ENCODE results near the gene WDR37. TPM values are rescaled to one million over a fixed set of nuclear protein-coding genes. Genes with fewer than 3 reads are reported as not detected.
A peak's percentile ranks its signal among the peaks of the same experiment; 100 is the strongest.

WDR37 gene
- total RNA-seq, 4 donors from 2014 or later, result 9.4 to 18.9 (median 11.9) TPM

DNA sequence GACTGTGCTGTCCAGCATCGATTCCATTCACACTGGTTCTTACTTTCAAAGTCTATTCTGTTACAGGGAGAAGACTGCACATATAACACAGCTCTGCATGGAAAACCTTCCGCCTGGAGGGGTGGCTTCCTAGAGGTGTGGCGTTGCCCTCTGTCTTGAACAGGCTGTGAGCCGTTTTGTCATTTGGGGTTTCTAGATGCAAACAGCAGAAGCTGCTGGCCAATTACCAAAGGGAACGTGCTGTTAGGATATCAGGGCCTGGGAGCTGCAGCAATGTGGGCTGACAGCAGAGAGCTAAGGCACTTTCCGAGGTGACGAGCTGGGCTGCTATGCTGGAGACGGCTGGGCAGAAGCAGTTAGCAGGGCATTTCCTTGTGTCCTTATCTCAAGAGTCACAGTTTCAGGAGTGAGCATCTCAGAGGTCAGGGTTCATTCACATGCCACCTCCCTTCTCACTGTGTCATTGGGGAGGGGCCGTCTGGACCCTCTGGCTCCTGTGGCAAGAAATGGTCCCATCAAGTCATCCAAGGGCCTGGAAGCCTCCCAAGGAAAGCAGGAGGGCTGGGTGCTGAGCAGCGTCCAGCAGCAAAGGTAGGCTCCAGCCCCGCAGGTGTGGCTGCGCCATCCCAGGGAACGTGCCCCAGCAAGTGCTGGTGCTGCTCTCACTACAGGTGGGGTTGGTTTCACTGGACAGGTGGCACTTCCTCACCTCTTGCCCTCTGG is 106.5 kb downstream of the WDR37 start:
- 66 to 75% methylated on average over 12 to 13 of the region's 13 CpGs for WGBS, 2 donors
- no peak overlapping the region for H3K4me3 ChIP-seq (ENCODE audit: low read depth, poor library complexity, severe bottlenecking)
- no peak for TF ChIP-seq POLR2A (IDR thresholded peaks at IDR 0.05)
- peak in 1 of 2 donors; percentile 68 for DNase-seq (ENCODE audit: low spot score in 2 of 2)
- intact Hi-C loops (cut with DNase I; ENCODE audit: low total_unique reads), result no loop called here

DNA sequence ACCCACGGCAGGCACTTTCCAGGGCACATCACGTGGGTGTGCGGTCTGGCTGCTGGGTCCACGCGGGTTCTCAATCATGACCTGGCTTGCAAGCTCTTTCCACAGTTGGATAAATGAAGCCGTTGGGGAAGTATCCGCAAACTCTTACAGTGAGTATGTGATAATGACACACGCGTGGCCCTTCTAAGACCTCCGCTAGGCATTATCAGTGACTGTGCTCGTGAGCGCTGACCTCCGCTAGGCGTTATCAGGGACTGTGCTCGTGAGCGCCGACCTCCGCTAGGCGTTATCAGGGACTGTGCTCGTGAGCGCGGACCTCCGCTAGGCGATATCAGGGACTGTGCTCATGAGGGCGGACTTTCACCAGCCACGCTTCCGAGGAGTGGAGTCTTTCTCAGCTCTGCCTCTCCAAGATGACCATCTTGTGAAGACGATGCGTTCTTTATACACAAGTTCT is 107.0 kb downstream of the WDR37 start:
- intact Hi-C loops (cut with DNase I; ENCODE audit: low total_unique reads), result no loop called here
- WGBS, 2 donors, result 89 to 90% methylated on average over 29 of the region's 29 CpGs
- TF ChIP-seq, protein P1, sequence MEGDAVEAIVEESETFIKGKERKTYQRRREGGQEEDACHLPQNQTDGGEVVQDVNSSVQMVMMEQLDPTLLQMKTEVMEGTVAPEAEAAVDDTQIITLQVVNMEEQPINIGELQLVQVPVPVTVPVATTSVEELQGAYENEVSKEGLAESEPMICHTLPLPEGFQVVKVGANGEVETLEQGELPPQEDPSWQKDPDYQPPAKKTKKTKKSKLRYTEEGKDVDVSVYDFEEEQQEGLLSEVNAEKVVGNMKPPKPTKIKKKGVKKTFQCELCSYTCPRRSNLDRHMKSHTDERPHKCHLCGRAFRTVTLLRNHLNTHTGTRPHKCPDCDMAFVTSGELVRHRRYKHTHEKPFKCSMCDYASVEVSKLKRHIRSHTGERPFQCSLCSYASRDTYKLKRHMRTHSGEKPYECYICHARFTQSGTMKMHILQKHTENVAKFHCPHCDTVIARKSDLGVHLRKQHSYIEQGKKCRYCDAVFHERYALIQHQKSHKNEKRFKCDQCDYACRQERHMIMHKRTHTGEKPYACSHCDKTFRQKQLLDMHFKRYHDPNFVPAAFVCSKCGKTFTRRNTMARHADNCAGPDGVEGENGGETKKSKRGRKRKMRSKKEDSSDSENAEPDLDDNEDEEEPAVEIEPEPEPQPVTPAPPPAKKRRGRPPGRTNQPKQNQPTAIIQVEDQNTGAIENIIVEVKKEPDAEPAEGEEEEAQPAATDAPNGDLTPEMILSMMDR (IDR thresholded peaks at IDR 0.05), result no peak
- no peak for TF ChIP-seq POLR2A (IDR thresholded peaks at IDR 0.05)
- DNase-seq (ENCODE audit: low spot score in 2 of 2), result no peak
- no peak overlapping the region for H3K4me3 ChIP-seq (ENCODE audit: low read depth, poor library complexity, severe bottlenecking)

DNA sequence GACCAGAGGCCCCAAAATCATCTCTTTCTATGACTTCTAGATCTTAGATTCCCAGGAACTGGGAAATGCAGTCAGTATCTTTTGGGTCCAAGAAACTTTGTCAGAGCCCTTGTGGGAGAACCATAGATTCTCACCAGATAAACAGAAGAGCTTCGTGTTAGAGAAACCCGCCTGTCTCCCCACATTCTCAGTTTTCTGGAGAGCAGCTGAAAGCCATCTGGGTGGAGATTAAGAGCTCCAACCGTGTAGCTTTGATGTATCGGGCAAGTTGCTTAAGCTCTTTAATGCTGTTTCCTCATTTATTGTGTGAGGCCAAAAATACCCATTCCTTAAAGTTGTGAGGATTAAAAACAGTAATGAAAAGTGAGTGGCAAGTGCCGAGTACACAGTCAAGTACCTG is 107.6 kb downstream of the WDR37 start:
- no peak overlapping the region for H3K4me3 ChIP-seq (ENCODE audit: low read depth, poor library complexity, severe bottlenecking)
- no peak for DNase-seq (ENCODE audit: low spot score in 2 of 2)
- 58 to 60% methylated on average over 5 of the region's 5 CpGs for WGBS, 2 donors
- TF ChIP-seq POLR2A (IDR thresholded peaks at IDR 0.05), result no peak
- TF ChIP-seq, protein P1 (IDR thresholded peaks at IDR 0.05), result no peak
- intact Hi-C loops (cut with DNase I; ENCODE audit: low total_unique reads), result no loop called here

DNA sequence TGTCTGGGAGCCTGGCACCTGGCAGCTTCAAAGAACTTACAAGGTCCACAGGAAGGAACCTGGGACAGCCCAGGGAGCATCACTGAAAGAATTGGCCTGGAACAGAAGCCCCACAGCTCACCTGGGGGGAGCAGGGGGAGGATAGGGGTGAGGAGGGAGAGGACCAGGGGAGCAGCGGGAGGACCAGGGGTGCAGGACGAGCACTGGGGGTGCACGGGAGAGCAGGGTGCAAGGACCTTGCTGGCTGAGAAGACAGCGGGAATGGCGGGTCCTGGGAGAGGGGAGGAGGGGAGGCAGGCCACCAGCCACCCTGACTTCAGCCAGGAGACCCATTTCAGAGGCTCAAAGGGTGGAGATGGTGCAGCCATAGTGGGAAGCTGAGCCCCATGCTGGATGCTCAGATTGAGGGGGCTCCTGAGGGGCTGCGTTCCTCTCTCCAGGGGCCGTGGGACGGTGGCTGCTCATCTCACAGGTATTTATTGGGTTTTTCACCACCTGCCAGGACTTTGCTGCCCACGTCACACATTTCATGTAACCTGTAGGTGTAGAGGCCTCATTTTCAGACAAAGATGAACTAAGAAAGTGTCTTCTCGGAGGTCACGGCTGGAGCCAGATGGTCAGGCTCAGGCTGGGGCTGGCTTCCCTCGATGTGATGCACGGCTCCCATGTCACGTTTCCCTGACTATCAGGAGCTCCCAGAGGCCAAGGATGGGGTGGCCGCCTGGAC is 110.1 kb downstream of the WDR37 start:
- no peak overlapping the region for H3K4me3 ChIP-seq (ENCODE audit: low read depth, poor library complexity, severe bottlenecking)
- 91 to 93% methylated on average over 14 to 15 of the region's 15 CpGs for whole genome bisulfite sequencing, 2 donors
- no peak for DNase-seq (ENCODE audit: low spot score in 2 of 2)
- TF ChIP-seq POLR2A (IDR thresholded peaks at IDR 0.05), result no peak
- TF ChIP-seq, protein P1 (IDR thresholded peaks at IDR 0.05), result no peak
- intact Hi-C loops (cut with DNase I; ENCODE audit: low total_unique reads), result no loop called here

DNA sequence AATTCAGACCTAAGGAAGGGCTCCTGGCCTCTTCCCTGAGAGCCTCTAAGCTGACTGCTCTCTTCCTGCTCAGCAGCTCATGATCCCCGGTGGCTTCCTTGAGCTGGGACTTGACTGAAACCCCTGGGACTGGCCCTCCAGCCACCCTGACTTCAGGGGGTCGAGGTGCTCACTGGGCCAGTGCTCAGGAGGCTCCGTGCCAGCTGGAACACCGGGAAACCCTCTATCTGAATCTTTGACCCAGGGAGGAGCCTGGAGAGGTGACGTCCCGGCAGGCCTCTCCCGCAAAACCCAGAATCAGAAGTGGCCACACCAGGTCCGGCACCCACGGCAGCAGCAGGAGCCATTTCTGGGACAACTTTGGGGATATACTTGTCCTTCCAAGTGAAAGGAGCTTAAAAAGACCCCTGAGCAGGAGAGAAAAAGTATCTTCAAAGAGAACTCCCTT is 110.7 kb downstream of the WDR37 start:
- WGBS, 2 donors, result 84 to 88% methylated on average over 9 of the region's 9 CpGs
- no peak for DNase-seq (ENCODE audit: low spot score in 2 of 2)
- no peak overlapping the region for H3K4me3 ChIP-seq (ENCODE audit: low read depth, poor library complexity, severe bottlenecking)
- no peak for TF ChIP-seq POLR2A (IDR thresholded peaks at IDR 0.05)
- TF ChIP-seq, protein P1 (IDR thresholded peaks at IDR 0.05), result no peak
- intact Hi-C loops (cut with DNase I; ENCODE audit: low total_unique reads), result no loop called here

DNA sequence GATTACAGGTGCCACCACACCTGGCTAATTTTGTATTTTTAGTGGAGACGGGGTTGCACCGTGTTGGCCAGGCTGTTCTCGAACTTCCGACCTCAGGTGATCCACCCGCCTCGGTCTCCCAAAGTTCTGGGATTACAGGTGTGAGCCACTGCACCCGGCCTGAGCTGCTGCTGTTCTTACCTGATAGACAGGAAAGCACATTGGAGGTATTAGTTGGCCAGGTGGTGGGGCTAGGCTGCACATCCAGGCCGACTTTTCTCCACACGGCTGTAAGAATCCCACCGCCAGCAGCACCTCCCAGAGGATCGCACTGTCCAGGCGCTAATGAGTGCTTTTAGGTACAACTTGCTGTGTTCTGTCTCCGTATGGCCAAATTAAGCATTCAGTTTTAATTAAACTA is 112.6 kb downstream of the WDR37 start:
- TF ChIP-seq, protein P1 (IDR thresholded peaks at IDR 0.05), result no peak
- TF ChIP-seq POLR2A (IDR thresholded peaks at IDR 0.05), result no peak
- WGBS, 2 donors, result 87 to 91% methylated on average over 13 of the region's 13 CpGs
- DNase-seq (ENCODE audit: low spot score in 2 of 2), result no peak
- no peak overlapping the region for H3K4me3 ChIP-seq (ENCODE audit: low read depth, poor library complexity, severe bottlenecking)
- intact Hi-C loops (cut with DNase I; ENCODE audit: low total_unique reads), result no loop called here

Measured in lower leg skin (tissue), 4 donors.